D721Med (cell line): ENCODE measurements around the gene IFFO2.

Experiments used
- DNase-seq: peaks from one replicate; pipeline ENCODE4 v3.0.0; 2011; ENCODE audit warnings: low spot score; ENCODE audit not compliant: insufficient read length
- FAIRE-seq: peaks from 2 replicates; lab custom pipeline; 2011; peaks lifted over from hg19 to GRCh38; lab: Jason Lieb, UNC
- CTCF ChIP-seq: IDR thresholded peaks from 2 replicates; pipeline ENCODE4 v1.5.1; 2012; ENCODE audit warnings: mild to moderate bottlenecking, control low read depth; ENCODE audit not compliant: insufficient read depth; ENCODE audit errors: missing control alignments

IFFO2 gene

GRCh38 chr1:18915341-18915740 is 41.1 kb downstream of the IFFO2 start:
- DNase-seq (no peak), FAIRE-seq (no peak)
- no peak for TF ChIP-seq CTCF

GRCh38 chr1:18913065-18913835 is 43.2 kb downstream of the IFFO2 start:
- DNase-seq (peak; percentile 82), FAIRE-seq (no peak)

DNA sequence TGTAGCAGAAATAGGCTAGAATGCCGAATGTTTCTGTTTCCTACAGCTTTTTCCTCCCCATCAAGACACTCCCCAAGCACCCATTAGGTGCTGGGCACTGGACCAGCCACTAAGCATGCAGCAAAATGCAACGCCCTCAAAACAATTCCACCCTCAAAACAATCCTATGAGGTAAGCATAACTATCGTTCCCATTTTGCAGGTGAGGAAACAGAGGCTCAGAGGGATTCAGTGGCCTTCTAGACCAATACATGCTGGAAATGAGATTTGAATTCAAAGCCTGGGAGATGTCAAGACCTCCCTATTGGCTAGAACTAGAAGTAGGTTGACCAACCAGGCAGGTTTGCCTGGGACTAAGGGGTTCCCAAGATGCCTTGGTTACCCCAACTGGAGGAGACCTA is 43.9 kb downstream of the IFFO2 start:
- FAIRE-seq (no peak), DNase-seq (no peak)
- no peak for TF ChIP-seq CTCF

More at GRCh38 chr1:18913065-18913835, 43.2 kb downstream of the IFFO2 start:
- TF ChIP-seq CTCF: peak; percentile 90

- DNase-seq: no peak
- no peak for TF ChIP-seq CTCF
- no peak for FAIRE-seq
Observed at GRCh38 chr1:18908911-18909771, 47.3 kb downstream of the IFFO2 start.

GRCh38 chr1:18907917-18908845 is 48.3 kb downstream of the IFFO2 start:
- no peak for FAIRE-seq
- no peak for TF ChIP-seq CTCF
- DNase-seq: no peak

DNA sequence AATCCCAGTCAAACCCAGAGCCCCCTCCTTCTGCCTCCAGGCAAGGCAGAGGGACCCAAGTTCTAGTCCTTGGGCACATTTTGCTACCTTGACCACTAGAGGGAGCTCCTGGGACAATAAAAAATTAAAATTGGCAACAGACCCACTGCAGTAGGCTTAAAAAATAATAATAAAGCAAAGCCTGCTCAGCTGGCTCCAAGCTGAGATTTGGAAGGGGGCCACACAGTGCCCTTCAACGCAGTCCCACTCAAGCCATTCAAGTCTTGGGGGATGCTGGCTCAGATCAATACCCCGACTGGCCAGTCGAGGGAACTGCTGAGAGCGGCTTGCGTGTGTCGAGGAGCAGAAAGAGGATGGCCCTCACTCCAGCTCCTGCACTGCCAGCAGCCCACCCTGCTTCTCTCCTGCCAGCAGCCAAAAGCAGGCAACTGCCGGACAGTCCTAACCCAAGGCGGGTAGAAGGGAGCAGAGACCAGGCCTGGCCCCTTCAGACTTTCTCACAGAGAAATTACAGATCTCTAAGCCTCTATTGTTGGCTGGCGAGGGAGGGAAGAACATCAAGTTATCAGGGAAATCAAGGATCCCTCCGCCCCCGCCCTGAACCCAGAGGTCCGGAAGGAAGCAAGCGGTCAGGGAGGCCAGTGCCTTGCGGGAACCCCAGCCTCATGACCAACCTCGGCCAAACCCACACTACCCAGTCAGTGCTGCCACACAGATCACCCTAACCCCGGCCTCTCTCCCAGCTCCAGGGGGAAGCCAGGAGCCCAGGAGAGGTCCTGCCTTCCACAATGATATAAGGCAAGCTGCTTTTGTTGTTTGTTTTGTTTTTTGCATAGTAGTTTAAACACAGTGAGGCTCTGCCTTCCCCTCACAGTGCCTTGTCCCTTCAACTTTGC is 49.2 kb downstream of the IFFO2 start:
- FAIRE-seq (no peak), DNase-seq (peak; percentile 36)
- peak; percentile 71 for TF ChIP-seq CTCF
